Fibroblast of skin of scalp (primary cell): ENCODE data around the gene HMOX1.
"Not testable (repeated sequence)": the region's sequence is repeated elsewhere in the genome, so short reads cannot be mapped to it uniquely, and the experiment has no call there.

Experiments used
- DNase-seq: peaks from one replicate; pipeline ENCODE4 v3.0.0-alpha.2; 2013

HMOX1 gene

GRCh38 chr22:35436421-35436820 lies 55.5 kb downstream of the HMOX1 start:
- no peak for DNase-seq

GRCh38 chr22:35437049-35437448 lies 56.2 kb downstream of the HMOX1 start:
- DNase-seq = no peak

- DNase-seq = not testable (repeated sequence)
These were observed 57.9 kb downstream of the HMOX1 start for GRCh38 chr22:35438673-35439364.

- DNase-seq = no peak
These were observed 58.4 kb downstream of the HMOX1 start for GRCh38 chr22:35439365-35439717.

- peak; percentile 12 for DNase-seq
These were observed 59.2 kb downstream of the HMOX1 start for GRCh38 chr22:35440129-35440528.

GRCh38 chr22:35441489-35442100 lies 60.7 kb downstream of the HMOX1 start:
- DNase-seq = no peak

GRCh38 chr22:35442471-35442870 lies 61.6 kb downstream of the HMOX1 start:
- no peak for DNase-seq

GRCh38 chr22:35443338-35443737 lies 62.4 kb downstream of the HMOX1 start:
- no peak for DNase-seq
